NCI-H128 (cell line): Measurements from ENCODE around the gene FAM210B.
"Not testable (repeated sequence)": the region's sequence is repeated elsewhere in the genome, so short reads cannot be mapped to it uniquely, and the experiment has no call there.

Experiments
- DNase-seq: peaks from one replicate; lab custom pipeline; 2025; ENCODE audit not compliant: unreplicated experiment; lab: John Stamatoyannopoulos, UW

Gene FAM210B

GRCh38 chr20:56360133-56360907 is 1.5 kb downstream of the FAM210B start:
- no peak for DNase-seq

DNA sequence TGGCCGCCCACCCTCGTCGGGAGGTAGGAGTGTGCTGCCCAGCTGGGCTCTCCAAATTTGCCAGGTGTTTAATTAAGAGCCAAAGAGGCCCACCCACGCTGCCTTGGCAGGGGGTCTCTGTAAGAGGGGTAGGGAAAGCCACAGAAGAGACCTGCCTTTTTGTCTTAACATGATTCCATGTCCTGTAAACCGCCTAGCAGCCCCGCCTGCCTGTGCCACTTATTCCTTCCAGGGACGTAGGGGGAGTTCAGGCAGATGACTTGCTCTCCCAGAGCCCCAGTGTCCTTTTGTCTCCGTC is 2.1 kb downstream of the FAM210B start:
- no peak for DNase-seq

- DNase-seq: no peak
Observed at GRCh38 chr20:56361900-56362299, 3.1 kb downstream of the FAM210B start.

- DNase-seq: no peak
Observed at GRCh38 chr20:56362833-56363413, 4.1 kb downstream of the FAM210B start.

- DNase-seq: no peak
Observed at GRCh38 chr20:56363491-56363890, 4.7 kb downstream of the FAM210B start.

- no peak for DNase-seq
Observed at GRCh38 chr20:56368351-56369134, 9.8 kb downstream of the FAM210B start.

GRCh38 chr20:56369179-56369578 is 10.4 kb downstream of the FAM210B start:
- no peak for DNase-seq

- DNase-seq: no peak
Observed at GRCh38 chr20:56371977-56372376, 13.2 kb downstream of the FAM210B start.

GRCh38 chr20:56372850-56373249 is 14.1 kb downstream of the FAM210B start:
- no peak for DNase-seq

DNA sequence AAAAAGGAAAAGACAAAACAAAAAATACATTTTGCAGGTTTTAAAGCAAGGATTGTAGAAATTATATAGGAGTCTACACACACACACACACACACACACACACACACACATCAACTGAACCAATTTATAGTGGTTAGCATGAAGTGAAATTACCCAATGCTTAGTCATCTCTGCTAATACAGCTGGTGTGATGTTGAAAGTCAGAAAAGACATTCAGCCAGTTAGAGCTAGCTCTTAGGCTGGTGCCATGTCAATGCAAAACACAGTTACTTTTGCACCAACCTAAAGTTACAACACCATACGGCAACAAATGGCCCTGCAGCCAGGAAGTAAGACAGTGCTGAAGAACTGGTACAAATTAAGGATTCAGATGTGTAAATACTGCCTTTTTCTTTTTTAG is 15.2 kb downstream of the FAM210B start:
- no peak for DNase-seq

GRCh38 chr20:56376331-56376730 is 17.6 kb downstream of the FAM210B start:
- no peak for DNase-seq

DNA sequence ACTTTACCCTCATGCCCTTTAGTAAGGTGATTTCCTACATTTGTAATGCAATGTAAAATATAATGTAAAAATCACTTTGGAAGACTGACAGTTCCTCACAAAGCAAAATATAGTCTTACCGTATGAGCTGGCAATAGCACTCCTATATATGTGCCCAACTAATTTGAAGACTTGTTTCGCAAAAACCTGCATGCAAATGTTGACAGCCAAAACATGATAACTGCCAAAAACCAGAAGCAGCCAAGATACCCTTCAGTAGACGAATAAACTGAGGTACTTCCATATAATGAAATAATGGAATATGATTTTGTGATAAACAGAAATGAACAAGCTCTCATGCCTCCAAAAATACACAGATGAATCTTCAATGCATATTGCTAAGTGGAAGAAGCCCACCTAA is 19.6 kb downstream of the FAM210B start:
- DNase-seq: no peak

GRCh38 chr20:56380375-56380774 is 21.6 kb downstream of the FAM210B start:
- no peak for DNase-seq

- no peak for DNase-seq
Observed at GRCh38 chr20:56381501-56381900, 22.7 kb downstream of the FAM210B start.

DNA sequence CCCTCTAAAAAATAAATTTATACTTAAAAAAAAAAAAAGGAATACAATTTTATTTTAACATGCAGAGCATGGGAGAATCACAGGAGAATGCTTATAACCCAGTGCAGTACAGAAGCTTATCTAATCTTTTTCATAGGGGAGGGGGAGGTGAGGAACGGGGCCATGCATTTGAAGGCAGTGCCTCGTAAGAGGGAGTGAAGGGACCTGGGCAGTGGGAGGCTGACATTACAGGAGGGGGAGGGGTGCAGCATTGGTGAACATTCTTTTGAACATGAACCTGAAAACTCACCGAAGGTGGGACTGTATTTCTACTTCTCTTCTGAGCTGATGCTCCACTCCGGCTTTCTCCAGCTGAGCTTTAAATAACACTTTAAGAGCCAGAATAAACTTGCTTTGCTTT is 23.9 kb downstream of the FAM210B start:
- no peak for DNase-seq

DNA sequence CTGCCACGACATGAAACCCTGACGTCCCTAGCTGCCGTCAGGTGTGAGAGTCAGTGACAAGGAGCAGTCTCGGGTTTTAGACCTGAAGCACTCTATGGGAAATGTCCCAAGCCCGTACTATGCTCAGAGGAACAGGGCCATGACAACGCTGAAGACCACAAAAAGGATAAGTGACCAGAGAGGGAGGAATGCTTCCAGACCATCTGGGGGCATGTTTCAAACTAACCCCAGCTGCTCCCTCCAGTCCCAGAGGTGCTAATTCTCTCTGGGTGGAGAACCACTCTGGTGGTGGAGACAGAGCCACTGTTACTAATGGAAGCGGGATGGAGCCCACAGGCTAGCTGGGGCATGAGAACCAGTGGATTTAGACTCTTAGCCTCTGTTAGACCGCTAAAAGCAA is 24.6 kb downstream of the FAM210B start:
- no peak for DNase-seq

DNA sequence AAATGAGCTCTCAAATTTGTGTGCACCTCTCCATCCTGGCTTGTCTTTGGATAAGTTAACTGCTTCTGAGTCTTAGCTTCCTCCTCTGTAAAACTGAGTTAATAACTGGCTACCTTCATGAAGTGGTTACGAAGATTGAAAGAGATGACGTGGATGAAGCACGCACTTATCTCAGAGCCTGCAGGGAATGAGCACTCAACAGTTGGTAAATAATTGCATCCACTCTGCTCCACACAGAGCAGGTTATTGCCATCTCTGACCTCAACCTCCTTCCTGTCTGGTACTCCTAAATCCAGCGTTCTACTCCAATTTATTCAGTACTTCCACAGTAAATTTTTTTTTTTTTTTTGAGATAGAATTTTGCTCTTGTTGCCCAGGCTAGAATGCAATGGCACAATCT is 26.4 kb downstream of the FAM210B start:
- DNase-seq: no peak

GRCh38 chr20:56386219-56386618 is 27.4 kb downstream of the FAM210B start:
- no peak for DNase-seq

DNA sequence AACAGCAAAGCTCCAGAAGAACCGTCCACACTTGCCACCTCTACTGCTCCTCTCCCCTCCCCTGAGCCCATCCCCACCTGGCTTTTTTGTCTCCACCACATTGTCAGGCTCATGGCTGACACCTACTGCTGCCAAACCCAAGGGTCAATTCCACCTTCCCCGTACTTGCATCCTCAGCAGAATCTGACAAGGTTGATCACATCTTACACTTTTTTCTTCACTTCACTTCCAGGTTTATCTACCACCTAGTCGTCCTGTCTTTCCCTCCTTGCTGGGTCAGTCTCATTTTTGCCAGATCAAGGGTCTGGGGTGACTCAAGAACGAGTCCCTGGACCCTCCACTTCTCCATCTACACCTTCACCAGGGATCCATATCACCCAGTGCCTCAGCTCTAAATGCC is 30.1 kb downstream of the FAM210B start:
- DNase-seq: no peak

GRCh38 chr20:56389807-56390206 is 31.0 kb downstream of the FAM210B start:
- DNase-seq: no peak

GRCh38 chr20:56390396-56390795 is 31.6 kb downstream of the FAM210B start:
- DNase-seq: not testable (repeated sequence)

GRCh38 chr20:56391037-56391436 is 32.3 kb downstream of the FAM210B start:
- no peak for DNase-seq
